SK-N-SH (cell line): ENCODE measurements around the gene NDUFAF4. TPM values are rescaled to one million over a fixed set of nuclear protein-coding genes. Genes with fewer than 3 reads are reported as not detected.

ENCODE experiments used
- CTCF ChIA-PET: fragments of 300-600, 350-600 bp; formaldehyde crosslinking; extraction: SDS; loops from one replicate; lab custom pipeline; 2021; lab: Yijun Ruan, JAX
- POLR2A ChIA-PET: fragments of 350-600 bp; sonication (Branson Sonifier 250); formaldehyde crosslinking; extraction: SDS; loops from one replicate; lab custom pipeline; 2020; ENCODE audit warnings: antibody characterized with exemption, inconsistent platforms; lab: Yijun Ruan, JAX
- DNase-seq: peaks from one replicate; pipeline ENCODE4 v3.0.0; 2012
- H2AFZ ChIP-seq: fragments of 200-600 bp; sonication (generic); 2 replicates; pipeline ENCODE4 v1.8.1; 2016; ENCODE audit warnings: antibody characterized with exemption, mild to moderate bottlenecking, low read depth
- H3F3A ChIP-seq: fragments of 200-600 bp; sonication (generic); replicated peaks from 2 replicates; pipeline ENCODE3; 2016; ENCODE audit warnings: antibody characterized with exemption, mild to moderate bottlenecking; ENCODE audit not compliant: insufficient read depth
- H3K27ac ChIP-seq, 2 experiments: fragments of 200-500 bp in 1 of 2; fragments of 200-600 bp in 1 of 2; sonication (Bioruptor generic) in 1 of 2; sonication (generic), shearing (Covaris generic) in 1 of 2; 2 replicates each; pipeline versions ENCODE4 v1.5.1 to v1.6.1; 2014 to 2016; ENCODE audit warnings: low read depth in 2 of 2, inconsistent platforms in 1 of 2, low read length in 1 of 2, mild to moderate bottlenecking in 1 of 2, mixed read lengths in 1 of 2
- H3K27me3 ChIP-seq: fragments of 200-600 bp; sonication (generic), shearing (Covaris generic); 2 replicates; pipeline ENCODE4 v1.6.1; 2016; ENCODE audit warnings: mixed run types; ENCODE audit not compliant: insufficient read depth
- H3K36me3 ChIP-seq, 2 experiments: fragments of 200-500 bp in 1 of 2; fragments of 200-600 bp in 1 of 2; sonication (Bioruptor generic) in 1 of 2; sonication (generic) in 1 of 2; replicated peaks in 1 of 2; 2 replicates each; pipeline versions ENCODE3 to v1.5.1; 2014 to 2016; ENCODE audit warnings: low read length in 1 of 2, mild to moderate bottlenecking in 1 of 2; ENCODE audit not compliant: insufficient read depth in 2 of 2, control insufficient read depth in 1 of 2
- H3K4me1 ChIP-seq, 2 experiments: fragments of 200-500 bp in 1 of 2; fragments of 200-600 bp in 1 of 2; sonication (Bioruptor generic) in 1 of 2; sonication (generic), shearing (Covaris generic) in 1 of 2; 2 replicates each; pipeline versions ENCODE4 v1.5.1 to v1.6.1; 2014 to 2016; ENCODE audit warnings: low read depth in 1 of 2, low read length in 1 of 2, mixed run types in 1 of 2; ENCODE audit not compliant: insufficient read depth in 2 of 2, control insufficient read depth in 1 of 2
- H3K4me2 ChIP-seq: fragments of 200-600 bp; sonication (generic), shearing (Covaris generic); 2 replicates; pipeline ENCODE4 v1.6.1; 2017; ENCODE audit warnings: mixed run types
- H3K4me3 ChIP-seq, 2 experiments: fragments of 200-500 bp in 1 of 2; fragments of 200-600 bp in 1 of 2; sonication (Bioruptor generic) in 1 of 2; sonication (generic), shearing (Covaris generic) in 1 of 2; 2 replicates each; pipeline versions ENCODE4 v1.5.1 to v1.8.1; 2014 to 2016; ENCODE audit warnings: low read depth in 2 of 2, inconsistent platforms in 1 of 2, low read length in 1 of 2, mild to moderate bottlenecking in 1 of 2, mixed read lengths in 1 of 2, moderate library complexity in 1 of 2
- H3K79me2 ChIP-seq: fragments of 200-600 bp; sonication (generic); 2 replicates; pipeline ENCODE4 v1.8.1; 2017; ENCODE audit warnings: mild to moderate bottlenecking; ENCODE audit not compliant: insufficient read depth
- H3K9ac ChIP-seq: fragments of 200-600 bp; sonication (generic); 2 replicates; pipeline ENCODE4 v1.6.1; 2017; ENCODE audit warnings: mixed run types
- H3K9me2 ChIP-seq: fragments of 200-600 bp; sonication (generic); 2 replicates; pipeline ENCODE4 v1.6.1; 2017; ENCODE audit warnings: mixed run types
- H3K9me3 ChIP-seq: fragments of 200-600 bp; sonication (generic); 2 replicates; pipeline ENCODE4 v1.6.1; 2017; ENCODE audit warnings: mixed run types, mild to moderate bottlenecking, moderate library complexity
- H4K20me1 ChIP-seq: fragments of 200-600 bp; sonication (generic); 2 replicates; pipeline ENCODE4 v1.6.1; 2017; ENCODE audit warnings: mild to moderate bottlenecking, mixed run types; ENCODE audit not compliant: insufficient read depth
- CHD2 ChIP-seq: fragments of 150-350 bp; IDR thresholded peaks from 2 replicates; pipeline ENCODE4 v1.6.1; 2018; ENCODE audit warnings: low read length; ENCODE audit not compliant: partially characterized antibody
- ELF1 ChIP-seq: IDR thresholded peaks from 2 replicates; pipeline ENCODE4 v1.4.0; 2012
- EP300 ChIP-seq, 2 experiments: IDR thresholded peaks; 2 replicates each; pipeline versions ENCODE4 v1.4.0 to v1.6.1; 2012; ENCODE audit warnings: borderline replicate concordance in 1 of 2, low read depth in 1 of 2, low read length in 1 of 2
- EZH2phosphoT487 ChIP-seq: fragments of 200-600 bp; sonication (generic); IDR thresholded peaks from 2 replicates; pipeline ENCODE4 v1.6.1; 2017; ENCODE audit warnings: low read depth, mixed run types, mild to moderate bottlenecking, antibody characterized with exemption, moderate library complexity, borderline replicate concordance
- GATA2 ChIP-seq: sonication (generic); formaldehyde crosslinking; IDR thresholded peaks from 2 replicates; pipeline ENCODE4 v1.5.0; 2020; ENCODE audit warnings: mild to moderate bottlenecking, missing genetic modification reagents
- MEF2A ChIP-seq: IDR thresholded peaks from 2 replicates; pipeline ENCODE4 v1.4.0; 2012; ENCODE audit warnings: low read depth, borderline replicate concordance
- NRF1 ChIP-seq: IDR thresholded peaks from 2 replicates; pipeline ENCODE4 v1.6.1; 2012; ENCODE audit warnings: low read depth, mild to moderate bottlenecking, low read length
- POLR2AphosphoS5 ChIP-seq: IDR thresholded peaks from 2 replicates; pipeline ENCODE4 v1.6.1; 2012; ENCODE audit warnings: low read depth, low read length
- RCOR1 ChIP-seq: fragments of 150-350 bp; IDR thresholded peaks from 2 replicates; pipeline ENCODE4 v1.6.1; 2017; ENCODE audit warnings: antibody characterized with exemption, low read length
- RFX5 ChIP-seq: IDR thresholded peaks from 2 replicates; pipeline ENCODE4 v1.6.1; 2012; ENCODE audit warnings: mild to moderate bottlenecking, improper control_type of control experiment, low read length
- RXRA ChIP-seq: IDR thresholded peaks from 2 replicates; pipeline ENCODE4 v1.4.0; 2012; ENCODE audit warnings: low read depth, mild to moderate bottlenecking, borderline replicate concordance
- SIN3A ChIP-seq: IDR thresholded peaks from 2 replicates; pipeline ENCODE4 v1.6.1; 2012; ENCODE audit warnings: low read depth, mild to moderate bottlenecking, low read length, moderate library complexity, borderline replicate concordance
- SMC3 ChIP-seq: IDR thresholded peaks from 2 replicates; pipeline ENCODE4 v1.6.1; 2012; ENCODE audit warnings: low read depth, low read length, improper control_type of control experiment
- YY1 ChIP-seq: IDR thresholded peaks from 2 replicates; pipeline ENCODE4 v1.4.0; 2012; ENCODE audit warnings: low read depth, mild to moderate bottlenecking
- WGBS: methylation state at CpG from one replicate; pipeline ENCODE4 v1.1.6; 2017; ENCODE audit warnings: low lambda C conversion rate; 5-methylcytosine and 5-hydroxymethylcytosine counted together
- polyA plus RNA-seq, 3 experiments: library from polyadenylated mRNA; depleted of rRNA; stranded (reverse); fragments of >200 nt; gene quantifications; 2 replicates each; pipeline ENCODE4 v1.2.3, GENCODE V29; 2012
- TF ChIP-seq, protein P1 (sequence below): IDR thresholded peaks from 2 replicates; pipeline ENCODE4 v1.4.0; 2012; ENCODE audit warnings: low read depth, borderline replicate concordance
- TF ChIP-seq, protein P2 (sequence below): fragments of 150-350 bp; IDR thresholded peaks from 2 replicates; pipeline ENCODE4 v1.6.1; 2016; ENCODE audit warnings: mild to moderate bottlenecking, low read depth, low read length
- TF ChIP-seq, protein P3 (sequence below): IDR thresholded peaks from 2 replicates; pipeline ENCODE4 v1.4.0; 2012; ENCODE audit warnings: low read depth, borderline replicate concordance
- TF ChIP-seq, protein P4 (sequence below): fragments of 150-350 bp; IDR thresholded peaks from 2 replicates; pipeline ENCODE4 v1.6.1; 2017; ENCODE audit warnings: antibody characterized with exemption, low read length, low read depth, borderline replicate concordance
- TF ChIP-seq, protein P5 (sequence below): IDR thresholded peaks from 2 replicates; pipeline ENCODE4 v1.4.0; 2012; ENCODE audit warnings: low read depth
- TF ChIP-seq, protein P6 (sequence below): IDR thresholded peaks from 2 replicates; pipeline ENCODE4; 2012

NDUFAF4 gene
- polyA plus RNA-seq, 1 of the 3 experiments (the other 2 are of a cell fraction): 16.7 TPM

DNA sequence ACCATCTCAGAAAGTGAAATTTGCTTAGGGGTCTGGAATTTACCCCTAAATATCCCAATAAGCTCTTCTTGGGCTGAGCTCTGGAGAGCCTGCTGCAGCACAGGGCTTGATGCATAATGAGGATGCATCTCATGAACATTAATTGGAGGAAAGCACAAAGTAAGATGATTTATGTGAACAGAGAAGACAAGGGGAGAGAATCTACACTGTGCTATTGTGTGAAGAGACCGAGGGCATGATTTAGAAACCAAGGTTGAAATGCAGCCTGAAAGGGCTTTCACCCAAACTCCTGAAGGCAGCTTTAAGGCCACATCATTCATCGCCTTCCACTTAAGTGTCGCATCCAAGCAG lies 32.7 kb downstream of the NDUFAF4 start:
- Histone ChIP-seq H3K9me2 (no peaks in the 10 kb centered on the region), H3K27ac (no peak overlapping the region), H3K4me3 (no peak overlapping the region), H3K79me2 (no peaks in the 10 kb centered on the region), H3K4me1 (peaks cover 0 to 5% of the 10 kb centered on the region in 2 experiments; a peak in 2 of 4 replicates), H2AFZ (no peak overlapping the region), H3K9ac (no peak overlapping the region), H3K36me3 (no peaks in the 10 kb centered on the region), H4K20me1 (no peaks in the 10 kb centered on the region), H3K4me2 (no peak overlapping the region), H3K9me3 (no peaks in the 10 kb centered on the region), H3K27me3 (no peaks in the 10 kb centered on the region), H3F3A (no peaks in the 10 kb centered on the region)
- 56% methylated on average over 3 of the region's 3 CpGs for WGBS
- ChIA-PET CTCF (interaction anchor here (1.0 to 1.2 kb wide), 2 partner anchors 18 to 243 kb away, joined by 3 to 4 read pairs; no protein-coding TSS in a partner anchor), POLR2A (no interaction called here)
- no peak for DNase-seq
- TF ChIP-seq YY1 (no peak), RCOR1 (no peak), GATA2 (CRISPR knock-in tag) (no peak), EZH2phosphoT487 (no peak), SMC3 (no peak), ELF1 (no peak), CHD2 (no peak), POLR2AphosphoS5 (no peak), RXRA (no peak)
- TF ChIP-seq, protein P1, sequence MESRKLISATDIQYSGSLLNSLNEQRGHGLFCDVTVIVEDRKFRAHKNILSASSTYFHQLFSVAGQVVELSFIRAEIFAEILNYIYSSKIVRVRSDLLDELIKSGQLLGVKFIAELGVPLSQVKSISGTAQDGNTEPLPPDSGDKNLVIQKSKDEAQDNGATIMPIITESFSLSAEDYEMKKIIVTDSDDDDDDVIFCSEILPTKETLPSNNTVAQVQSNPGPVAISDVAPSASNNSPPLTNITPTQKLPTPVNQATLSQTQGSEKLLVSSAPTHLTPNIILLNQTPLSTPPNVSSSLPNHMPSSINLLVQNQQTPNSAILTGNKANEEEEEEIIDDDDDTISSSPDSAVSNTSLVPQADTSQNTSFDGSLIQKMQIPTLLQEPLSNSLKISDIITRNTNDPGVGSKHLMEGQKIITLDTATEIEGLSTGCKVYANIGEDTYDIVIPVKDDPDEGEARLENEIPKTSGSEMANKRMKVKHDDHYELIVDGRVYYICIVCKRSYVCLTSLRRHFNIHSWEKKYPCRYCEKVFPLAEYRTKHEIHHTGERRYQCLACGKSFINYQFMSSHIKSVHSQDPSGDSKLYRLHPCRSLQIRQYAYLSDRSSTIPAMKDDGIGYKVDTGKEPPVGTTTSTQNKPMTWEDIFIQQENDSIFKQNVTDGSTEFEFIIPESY: no peak
- TF ChIP-seq, protein P2, sequence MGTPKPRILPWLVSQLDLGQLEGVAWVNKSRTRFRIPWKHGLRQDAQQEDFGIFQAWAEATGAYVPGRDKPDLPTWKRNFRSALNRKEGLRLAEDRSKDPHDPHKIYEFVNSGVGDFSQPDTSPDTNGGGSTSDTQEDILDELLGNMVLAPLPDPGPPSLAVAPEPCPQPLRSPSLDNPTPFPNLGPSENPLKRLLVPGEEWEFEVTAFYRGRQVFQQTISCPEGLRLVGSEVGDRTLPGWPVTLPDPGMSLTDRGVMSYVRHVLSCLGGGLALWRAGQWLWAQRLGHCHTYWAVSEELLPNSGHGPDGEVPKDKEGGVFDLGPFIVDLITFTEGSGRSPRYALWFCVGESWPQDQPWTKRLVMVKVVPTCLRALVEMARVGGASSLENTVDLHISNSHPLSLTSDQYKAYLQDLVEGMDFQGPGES: no peak
- TF ChIP-seq, protein P3, sequence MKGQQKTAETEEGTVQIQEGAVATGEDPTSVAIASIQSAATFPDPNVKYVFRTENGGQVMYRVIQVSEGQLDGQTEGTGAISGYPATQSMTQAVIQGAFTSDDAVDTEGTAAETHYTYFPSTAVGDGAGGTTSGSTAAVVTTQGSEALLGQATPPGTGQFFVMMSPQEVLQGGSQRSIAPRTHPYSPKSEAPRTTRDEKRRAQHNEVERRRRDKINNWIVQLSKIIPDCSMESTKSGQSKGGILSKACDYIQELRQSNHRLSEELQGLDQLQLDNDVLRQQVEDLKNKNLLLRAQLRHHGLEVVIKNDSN: no peak

DNA sequence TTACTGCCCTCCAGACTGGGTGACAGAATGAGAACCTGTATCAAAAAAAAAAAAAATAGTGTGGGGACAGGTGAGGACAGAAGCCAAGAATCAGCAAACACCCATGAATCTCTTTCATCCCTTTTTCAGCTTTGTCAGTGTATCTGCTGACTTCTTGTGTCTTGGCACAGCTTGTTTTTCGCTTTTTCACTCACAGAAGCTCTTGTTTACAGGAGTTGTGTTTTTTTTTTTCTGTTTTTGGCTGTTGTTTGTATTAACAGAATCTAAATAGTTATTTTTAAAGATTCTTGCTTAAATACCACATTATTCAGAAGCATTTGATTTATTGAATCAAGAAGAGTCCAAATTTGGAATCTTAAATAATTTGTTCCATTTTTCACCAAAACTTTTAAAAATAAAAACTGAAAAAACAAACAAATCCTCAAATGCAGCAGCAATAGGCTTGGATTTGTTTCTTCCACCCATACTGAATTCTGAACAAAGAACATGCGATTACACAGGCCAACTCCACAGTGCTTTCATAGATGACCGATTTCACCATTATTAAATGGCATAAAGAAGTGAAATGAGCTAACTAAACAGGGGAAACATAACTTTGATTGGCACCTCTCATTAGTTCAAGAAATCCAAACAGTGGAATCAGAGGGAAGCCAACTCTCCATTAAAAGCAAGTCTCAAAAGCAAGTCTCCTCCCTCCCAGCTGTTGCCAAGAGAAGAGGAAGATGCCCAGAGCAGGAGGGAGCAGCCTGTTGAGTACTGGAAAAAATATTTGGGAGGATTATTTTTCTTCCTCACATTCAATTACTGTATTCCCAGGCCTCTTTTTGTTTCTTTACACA lies 33.3 kb downstream of the NDUFAF4 start:
- CTCF ChIA-PET: interaction anchor here (0.5 to 1.0 kb wide), 2 partner anchors 35 to 242 kb away, joined by 3 read pairs; no protein-coding TSS in a partner anchor
- no peak overlapping the region for H3K4me3 ChIP-seq
- whole genome bisulfite sequencing: 36% methylated on average over 3 of the region's 3 CpGs
- TF ChIP-seq, protein P4, sequence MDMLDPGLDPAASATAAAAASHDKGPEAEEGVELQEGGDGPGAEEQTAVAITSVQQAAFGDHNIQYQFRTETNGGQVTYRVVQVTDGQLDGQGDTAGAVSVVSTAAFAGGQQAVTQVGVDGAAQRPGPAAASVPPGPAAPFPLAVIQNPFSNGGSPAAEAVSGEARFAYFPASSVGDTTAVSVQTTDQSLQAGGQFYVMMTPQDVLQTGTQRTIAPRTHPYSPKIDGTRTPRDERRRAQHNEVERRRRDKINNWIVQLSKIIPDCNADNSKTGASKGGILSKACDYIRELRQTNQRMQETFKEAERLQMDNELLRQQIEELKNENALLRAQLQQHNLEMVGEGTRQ: no peak
- no peak for TF ChIP-seq EP300 (IDR thresholded peaks at IDR 0.05; ENCODE audit: borderline replicate concordance in 1 of 2, low read depth in 1 of 2, low read length in 1 of 2)
- TF ChIP-seq RFX5: no peak
- TF ChIP-seq, protein P5, sequence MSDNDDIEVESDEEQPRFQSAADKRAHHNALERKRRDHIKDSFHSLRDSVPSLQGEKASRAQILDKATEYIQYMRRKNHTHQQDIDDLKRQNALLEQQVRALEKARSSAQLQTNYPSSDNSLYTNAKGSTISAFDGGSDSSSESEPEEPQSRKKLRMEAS: no peak
- no peak for TF ChIP-seq SMC3
- TF ChIP-seq, protein P6, sequence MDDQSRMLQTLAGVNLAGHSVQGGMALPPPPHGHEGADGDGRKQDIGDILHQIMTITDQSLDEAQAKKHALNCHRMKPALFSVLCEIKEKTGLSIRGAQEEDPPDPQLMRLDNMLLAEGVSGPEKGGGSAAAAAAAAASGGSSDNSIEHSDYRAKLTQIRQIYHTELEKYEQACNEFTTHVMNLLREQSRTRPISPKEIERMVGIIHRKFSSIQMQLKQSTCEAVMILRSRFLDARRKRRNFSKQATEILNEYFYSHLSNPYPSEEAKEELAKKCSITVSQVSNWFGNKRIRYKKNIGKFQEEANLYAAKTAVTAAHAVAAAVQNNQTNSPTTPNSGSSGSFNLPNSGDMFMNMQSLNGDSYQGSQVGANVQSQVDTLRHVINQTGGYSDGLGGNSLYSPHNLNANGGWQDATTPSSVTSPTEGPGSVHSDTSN: no peak
- TF ChIP-seq MEF2A: no peak
- TF ChIP-seq SIN3A: no peak
- no peak for TF ChIP-seq NRF1
- H3K36me3 ChIP-seq: no peaks in the 10 kb centered on the region
- no peak for DNase-seq
- H3K79me2 ChIP-seq: no peaks in the 10 kb centered on the region
- H3K4me2 ChIP-seq: no peak overlapping the region
- H2AFZ ChIP-seq: no peak overlapping the region
- peaks cover 0 to 5% of the 10 kb centered on the region in 2 experiments; a peak in 2 of 4 replicates for H3K4me1 ChIP-seq
- POLR2A ChIA-PET: no interaction called here
- no peaks in the 10 kb centered on the region for H3K9me3 ChIP-seq
- H4K20me1 ChIP-seq: no peaks in the 10 kb centered on the region
- H3K9ac ChIP-seq: no peak overlapping the region
- H3K9me2 ChIP-seq: no peaks in the 10 kb centered on the region
- no peaks in the 10 kb centered on the region for H3K27me3 ChIP-seq
- H3F3A ChIP-seq: no peaks in the 10 kb centered on the region
- H3K27ac ChIP-seq: no peak overlapping the region
